NCI-H69 (cell line): ENCODE results near the gene GRB10.
"Not testable (repeated sequence)": the region's sequence is repeated elsewhere in the genome, so short reads cannot be mapped to it uniquely, and the experiment has no call there.

Experiments used
- DNase-seq: peaks from one replicate; lab custom pipeline; 2025; lab: John Stamatoyannopoulos, UW

Gene GRB10

GRCh38 chr7:50552921-50553320, 229.8 kb downstream of the GRB10 start:
- DNase-seq = peak; percentile 43

- peak; percentile 99 for DNase-seq
Measured at GRCh38 chr7:50552139-50552538, 230.6 kb downstream of the GRB10 start.

- DNase-seq = not testable (repeated sequence)
Measured at GRCh38 chr7:50545613-50546012, 237.1 kb downstream of the GRB10 start.

GRCh38 chr7:50544992-50545391, 237.7 kb downstream of the GRB10 start:
- peak; percentile 14 for DNase-seq

- no peak for DNase-seq
Measured at GRCh38 chr7:50543776-50544442, 238.8 kb downstream of the GRB10 start.

- DNase-seq = no peak
Measured at GRCh38 chr7:50542132-50542531, 240.6 kb downstream of the GRB10 start.

- DNase-seq = no peak
Measured at GRCh38 chr7:50540785-50541579, 241.7 kb downstream of the GRB10 start.
